H9 (cell line): ENCODE data around the gene IBA57. TPM values are rescaled to one million over a fixed set of nuclear protein-coding genes. Genes with fewer than 3 reads are reported as not detected.

Experiments used
- DNase-seq: peaks from one replicate; pipeline ENCODE4 v3.0.0-alpha.2; 2017
- H2AFZ ChIP-seq: one replicate; pipeline ENCODE4 v1.6.1; 2013; ENCODE audit warnings: mild to moderate bottlenecking, low read length, control low read depth, moderate library complexity
- H2AK5ac ChIP-seq: 2 replicates; pipeline ENCODE4 v1.6.1; 2013; ENCODE audit warnings: low read length, control low read depth, mixed read lengths; ENCODE audit not compliant: insufficient read length
- H2BK120ac ChIP-seq: one replicate; pipeline ENCODE4 v1.6.1; 2013; ENCODE audit warnings: low read depth, mild to moderate bottlenecking, low read length, control low read depth, inconsistent platforms; ENCODE audit not compliant: poor library complexity, severe bottlenecking
- H2BK12ac ChIP-seq: 2 replicates; pipeline ENCODE4 v1.6.1; 2013; ENCODE audit warnings: low read length, control low read depth, mixed read lengths, low read depth; ENCODE audit not compliant: insufficient read length
- H2BK15ac ChIP-seq: 2 replicates; pipeline ENCODE4 v1.6.1; 2013; ENCODE audit warnings: low read depth, low read length, control low read depth
- H2BK20ac ChIP-seq: one replicate; pipeline ENCODE4 v1.6.1; 2013; ENCODE audit warnings: low read depth, mild to moderate bottlenecking, low read length, control low read depth, inconsistent platforms; ENCODE audit not compliant: poor library complexity, severe bottlenecking
- H2BK5ac ChIP-seq: 2 replicates; pipeline ENCODE4 v1.6.1; 2013; ENCODE audit warnings: low read length, control low read depth, mixed read lengths; ENCODE audit not compliant: insufficient read length
- H3K14ac ChIP-seq: 2 replicates; pipeline ENCODE4 v1.6.1; 2013; ENCODE audit warnings: low read length, control low read depth; ENCODE audit not compliant: insufficient read depth
- H3K18ac ChIP-seq: 2 replicates; pipeline ENCODE4 v1.6.1; 2013; ENCODE audit warnings: low read depth, mild to moderate bottlenecking, mixed read lengths, low read length, control low read depth; ENCODE audit not compliant: insufficient read length
- H3K23ac ChIP-seq: 2 replicates; pipeline ENCODE4 v1.6.1; 2013; ENCODE audit warnings: low read length, control low read depth, mixed read lengths, low read depth; ENCODE audit not compliant: insufficient read length
- H3K23me2 ChIP-seq: 2 replicates; pipeline ENCODE4 v1.6.1; 2013; ENCODE audit warnings: low read depth, mild to moderate bottlenecking, mixed read lengths, low read length, control low read depth; ENCODE audit not compliant: insufficient read length, poor library complexity, severe bottlenecking
- H3K27ac ChIP-seq: 2 replicates; pipeline ENCODE4 v1.5.1; 2013; ENCODE audit warnings: low read length, control low read depth, mixed read lengths, low read depth; ENCODE audit not compliant: insufficient read length
- H3K27me3 ChIP-seq: 2 replicates; pipeline ENCODE4 v1.6.1; 2013; ENCODE audit warnings: low read length, control low read depth, inconsistent platforms; ENCODE audit not compliant: insufficient read depth
- H3K4ac ChIP-seq: 2 replicates; pipeline ENCODE4 v1.6.1; 2013; ENCODE audit warnings: low read depth, mild to moderate bottlenecking, control low read depth, inconsistent platforms, low read length, moderate library complexity
- H3K4me1 ChIP-seq: 2 replicates; pipeline ENCODE4 v1.6.1; 2013; ENCODE audit warnings: low read length, control low read depth, inconsistent platforms; ENCODE audit not compliant: insufficient read depth
- H3K4me2 ChIP-seq: 2 replicates; pipeline ENCODE4 v1.6.1; 2013; ENCODE audit warnings: low read length, control low read depth, mixed read lengths; ENCODE audit not compliant: insufficient read length, insufficient read depth
- H3K56ac ChIP-seq: 2 replicates; pipeline ENCODE4 v1.6.1; 2013; ENCODE audit warnings: low read depth, mild to moderate bottlenecking, mixed read lengths, low read length, control low read depth; ENCODE audit not compliant: insufficient read length
- H3K79me1 ChIP-seq: 2 replicates; pipeline ENCODE4 v1.6.1; 2013; ENCODE audit warnings: low read depth, mild to moderate bottlenecking, moderate library complexity, low read length, control low read depth, inconsistent platforms; ENCODE audit not compliant: insufficient read depth, poor library complexity, severe bottlenecking
- H3K79me2 ChIP-seq: 2 replicates; pipeline ENCODE4 v1.6.1; 2013; ENCODE audit warnings: low read length, control low read depth, inconsistent platforms; ENCODE audit not compliant: insufficient read depth
- H3K9ac ChIP-seq: 2 replicates; pipeline ENCODE4 v1.6.1; 2013; ENCODE audit warnings: low read length, control low read depth, mixed read lengths; ENCODE audit not compliant: insufficient read length; ENCODE audit errors: extremely low read depth
- H3K9me3 ChIP-seq: one replicate; pipeline ENCODE4 v1.6.1; 2013; ENCODE audit warnings: low read depth, low read length, inconsistent platforms; ENCODE audit not compliant: control insufficient read depth
- H3T11ph ChIP-seq: one replicate; pipeline ENCODE4 v1.6.1; 2013; ENCODE audit warnings: mild to moderate bottlenecking, low read length, control low read depth, inconsistent platforms
- H4K20me1 ChIP-seq: one replicate; pipeline ENCODE4 v1.6.1; 2013; ENCODE audit not compliant: control insufficient read depth, insufficient read length, insufficient read depth
- H4K5ac ChIP-seq: 2 replicates; pipeline ENCODE4 v1.6.1; 2013; ENCODE audit warnings: low read depth, mild to moderate bottlenecking, mixed read lengths, low read length, control low read depth; ENCODE audit not compliant: insufficient read length
- H4K8ac ChIP-seq: replicated peaks from 2 replicates; pipeline ENCODE4 v1.6.1; 2013; ENCODE audit warnings: low read length, control low read depth, mixed read lengths, low read depth; ENCODE audit not compliant: insufficient read length
- H4K91ac ChIP-seq: 2 replicates; pipeline ENCODE4 v1.6.1; 2013; ENCODE audit warnings: low read depth, mild to moderate bottlenecking, moderate library complexity, mixed read lengths, low read length, control low read depth; ENCODE audit not compliant: insufficient read length
- H3K27ac Mint-ChIP-seq, 3 experiments: 2 replicates in 2 of 3; 3 replicates in 1 of 3; pipeline ENCODE4 v1.8.0; 2020 to 2021; ENCODE audit warnings: mixed read lengths in 3 of 3, mild to moderate bottlenecking in 1 of 3, moderate library complexity in 1 of 3
- H3K27me3 Mint-ChIP-seq: 2 replicates; pipeline ENCODE4 v1.8.0; 2021; ENCODE audit warnings: low read depth, mild to moderate bottlenecking, moderate library complexity, mixed read lengths
- H3K36me3 Mint-ChIP-seq, 3 experiments: 2 replicates in 2 of 3; 3 replicates in 1 of 3; pipeline ENCODE4 v1.8.0; 2020 to 2021; ENCODE audit warnings: low read depth in 3 of 3, mixed read lengths in 3 of 3; ENCODE audit not compliant: insufficient read depth in 1 of 3
- H3K4me1 Mint-ChIP-seq, 2 experiments: 2 replicates each; pipeline ENCODE4 v1.8.0; 2020; ENCODE audit warnings: mixed read lengths in 2 of 2
- H3K4me3 Mint-ChIP-seq, 2 experiments: 2 replicates in 1 of 2; 3 replicates in 1 of 2; pipeline ENCODE4 v1.8.0; 2020 to 2021; ENCODE audit warnings: mild to moderate bottlenecking in 2 of 2, mixed read lengths in 2 of 2, moderate library complexity in 1 of 2
- H3K9me3 Mint-ChIP-seq, 2 experiments: 2 replicates in 1 of 2; 3 replicates in 1 of 2; pipeline ENCODE4 v1.8.0; 2020; ENCODE audit warnings: mild to moderate bottlenecking in 2 of 2, mixed read lengths in 2 of 2, moderate library complexity in 1 of 2
- CTCF ChIP-seq: fragments of 200-600 bp; sonication (generic); conservative IDR thresholded peaks from 3 replicates; pipeline ENCODE4 v1.8.0; 2021; ENCODE audit warnings: antibody characterized with exemption, mild to moderate bottlenecking
- WGBS: extraction: QIAGEN DNeasy Blood & Tissue Kit; methylation state at CpG from one replicate; pipeline ENCODE4 v1.1.7; 2013; ENCODE audit warnings: missing lambda C conversion rate, low lambda C conversion rate, mixed read lengths; ENCODE audit not compliant: insufficient read length; ENCODE audit errors: extremely low coverage; 5-methylcytosine and 5-hydroxymethylcytosine counted together
- total RNA-seq: library from RNA; stranded (reverse); gene quantifications from 2 replicates; pipeline ENCODE4 v1.2.1, GENCODE V29; 2021

Gene IBA57
- total RNA-seq, 1 experiment from 2014 or later: 12.6 TPM

GRCh38 chr1:228180959-228181644 lies 15.5 kb downstream of the IBA57 start:
- WGBS: no CpG with 5 or more reads among the region's 7 CpGs
- Histone ChIP-seq H3K4ac (no peak overlapping the region), H4K8ac (no peak overlapping the region), H3K18ac (no peak overlapping the region), H3K27ac (no peak overlapping the region), H2BK20ac (no peak overlapping the region), H3K79me1 (no peaks in the 10 kb centered on the region), H3K79me2 (no peaks in the 10 kb centered on the region), H2AFZ (no peak overlapping the region), H3K9me3 (no peaks in the 10 kb centered on the region), H3K23ac (no peak overlapping the region), H3K56ac (no peak overlapping the region), H2AK5ac (no peak overlapping the region), H2BK120ac (no peak overlapping the region), H3K4me2 (no peak overlapping the region), H3K9ac (no peak overlapping the region), H3K27me3 (no peaks in the 10 kb centered on the region), H2BK12ac (no peak overlapping the region), H3T11ph (no peak overlapping the region), H2BK5ac (no peak overlapping the region), H3K4me1 (no peaks in the 10 kb centered on the region), H4K20me1 (no peaks in the 10 kb centered on the region), H3K23me2 (no peaks in the 10 kb centered on the region), H4K5ac (no peak overlapping the region), H4K91ac (no peak overlapping the region), H2BK15ac (no peak overlapping the region), H3K14ac (no peak overlapping the region)
- no peak for TF ChIP-seq CTCF
- no peaks in the 10 kb centered on the region for H3K9me3 Mint-ChIP-seq
- no peaks in the 10 kb centered on the region; the same call in 1 of the 2 replicates for H3K27me3 Mint-ChIP-seq
- no peak for DNase-seq
- H3K27ac Mint-ChIP-seq: no peak overlapping the region; a peak in 1 of 7 replicates
- no peaks in the 10 kb centered on the region; a peak in 1 of 7 replicates for H3K36me3 Mint-ChIP-seq
- H3K4me1 Mint-ChIP-seq: no peaks in the 10 kb centered on the region
- no peak overlapping the region for H3K4me3 Mint-ChIP-seq
